Gastrocnemius medialis (tissue), 4 donors: ENCODE results near the gene KDM4C.

Experiments
- CTCF ChIP-seq, 5 experiments: fragments of 450-650 bp in 3 of 5; fragments of 200-600 bp in 2 of 5; sonication (generic) in 2 of 5; IDR thresholded peaks in 4 of 5; conservative IDR thresholded peaks in 1 of 5; 1 replicate in 4 of 5; 2 replicates in 1 of 5; pipeline ENCODE4 v1.5.1; 2016 to 2019; ENCODE audit warnings: antibody characterized with exemption in 5 of 5, mild to moderate bottlenecking in 3 of 5, moderate library complexity in 3 of 5
- POLR2A ChIP-seq, 2 donors: fragments of 450-650 bp; IDR thresholded peaks; one replicate each; pipeline ENCODE4 v1.6.1; 2017; ENCODE audit warnings: antibody characterized with exemption in 2 of 2, mild to moderate bottlenecking in 2 of 2, moderate library complexity in 2 of 2

DNA sequence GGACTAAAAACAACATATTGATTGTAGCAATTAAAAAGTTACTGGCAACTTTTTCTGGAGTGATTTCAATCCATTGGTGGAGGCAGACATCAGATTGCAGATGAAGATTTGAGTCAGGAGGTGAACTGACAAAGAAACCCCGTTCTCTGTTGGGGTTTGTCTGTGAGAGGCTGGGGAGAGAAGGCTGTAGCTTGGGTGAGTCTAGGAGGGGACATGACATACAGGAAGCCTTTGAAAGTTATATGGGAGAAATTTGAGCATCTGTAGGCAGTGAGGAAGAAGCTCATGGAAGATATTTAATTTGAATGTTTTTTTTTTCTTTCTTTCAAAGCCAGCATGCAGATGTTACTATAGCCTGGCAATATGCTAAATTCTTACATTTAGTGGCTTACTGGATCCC is 26.0 kb downstream of the KDM4C start:
- TF ChIP-seq CTCF (IDR thresholded peaks at IDR 0.05 in 4 of 5, conservative IDR thresholded peaks at IDR 0.05 in 1 of 5) (no peak), POLR2A (IDR thresholded peaks at IDR 0.05) (no peak)
